Posterior cingulate gyrus (tissue), 11 donors: Measurements from ENCODE around the gene MBNL1.

Experiments
- DNase-seq, 10 donors: peaks; one replicate each; pipeline versions ENCODE4 v3.0.0 to v3.0.0-alpha.2; 2020 to 2021; ENCODE audit warnings: mixed read lengths in 3 of 10
- intact Hi-C: fragments of 100-400 bp; cut with DNase I; formaldehyde crosslinking; loops from one replicate; pipeline ENCODE4 v1.15.1; 2023

Gene MBNL1

GRCh38 chr3:152270937-152271336 is 2.2 kb downstream of the MBNL1 start:
- intact Hi-C loops: no loop called here
- DNase-seq: no peak

GRCh38 chr3:152271501-152272236 is 2.9 kb downstream of the MBNL1 start:
- intact Hi-C loops: no loop called here
- no peak for DNase-seq

GRCh38 chr3:152272771-152273242 is 4.1 kb downstream of the MBNL1 start:
- intact Hi-C loops: no loop called here
- DNase-seq: no peak

- no peak for DNase-seq
- intact Hi-C loops: no loop called here
Measured at GRCh38 chr3:152276681-152277080, 8.0 kb downstream of the MBNL1 start.

GRCh38 chr3:152277198-152277597 is 8.5 kb downstream of the MBNL1 start:
- no peak for DNase-seq
- intact Hi-C loops: no loop called here

- DNase-seq: no peak
- intact Hi-C loops: no loop called here
Measured at GRCh38 chr3:152278756-152279427, 10.2 kb downstream of the MBNL1 start.

- no peak for DNase-seq
- intact Hi-C loops: no loop called here
Measured at GRCh38 chr3:152279479-152279878, 10.8 kb downstream of the MBNL1 start.

- intact Hi-C loops: no loop called here
- DNase-seq: no peak
Measured at GRCh38 chr3:152280539-152280938, 11.8 kb downstream of the MBNL1 start.

GRCh38 chr3:152281133-152281713 is 12.5 kb downstream of the MBNL1 start:
- no peak for DNase-seq
- intact Hi-C loops: no loop called here

GRCh38 chr3:152282813-152283212 is 14.1 kb downstream of the MBNL1 start:
- no peak for DNase-seq
- intact Hi-C loops: no loop called here

GRCh38 chr3:152283492-152284381 is 15.0 kb downstream of the MBNL1 start:
- intact Hi-C loops: no loop called here
- no peak for DNase-seq

- DNase-seq: no peak
- intact Hi-C loops: no loop called here
Measured at GRCh38 chr3:152284906-152285305, 16.2 kb downstream of the MBNL1 start.

GRCh38 chr3:152285509-152285908 is 16.8 kb downstream of the MBNL1 start:
- intact Hi-C loops: no loop called here
- DNase-seq: no peak

- no peak for DNase-seq
- intact Hi-C loops: no loop called here
Measured at GRCh38 chr3:152287898-152288576, 19.3 kb downstream of the MBNL1 start.

GRCh38 chr3:152288681-152289080 is 20.0 kb downstream of the MBNL1 start:
- no peak for DNase-seq
- intact Hi-C loops: no loop called here

GRCh38 chr3:152289708-152290107 is 21.0 kb downstream of the MBNL1 start:
- intact Hi-C loops: no loop called here
- DNase-seq: no peak

GRCh38 chr3:152290374-152290773 is 21.6 kb downstream of the MBNL1 start:
- DNase-seq: no peak
- intact Hi-C loops: no loop called here

GRCh38 chr3:152291238-152291637 is 22.5 kb downstream of the MBNL1 start:
- DNase-seq: no peak
- intact Hi-C loops: no loop called here

- no peak for DNase-seq
- intact Hi-C loops: no loop called here
Measured at GRCh38 chr3:152291649-152292066, 22.9 kb downstream of the MBNL1 start.

- intact Hi-C loops: no loop called here
- no peak for DNase-seq
Measured at GRCh38 chr3:152292366-152292765, 23.6 kb downstream of the MBNL1 start.
